Adipocyte (in vitro differentiated cells): ENCODE data around the gene LRRC49.
"Not testable (repeated sequence)": the region's sequence is repeated elsewhere in the genome, so short reads cannot be mapped to it uniquely, and the experiment has no call there.

Experiments used
- DNase-seq: peaks from one replicate; pipeline ENCODE4 v3.0.0-alpha.2; 2015; ENCODE audit warnings: low read depth
- H3K27me3 ChIP-seq: replicated peaks from 2 replicates; pipeline ENCODE4 v1.7.0; 2013; ENCODE audit warnings: mild to moderate bottlenecking, low read length, moderate library complexity; ENCODE audit not compliant: control insufficient read depth, insufficient read depth
- H3K36me3 ChIP-seq: 2 replicates; pipeline ENCODE4 v1.7.0; 2013; ENCODE audit warnings: low read length, mild to moderate bottlenecking, moderate library complexity; ENCODE audit not compliant: control insufficient read depth, insufficient read depth, severe bottlenecking
- H3K4me1 ChIP-seq: 2 replicates; pipeline ENCODE4 v1.7.0; 2013; ENCODE audit warnings: mild to moderate bottlenecking, low read length, moderate library complexity; ENCODE audit not compliant: control insufficient read depth, insufficient read depth
- H3K4me3 ChIP-seq: 2 replicates; pipeline ENCODE4 v1.7.0; 2013; ENCODE audit warnings: mild to moderate bottlenecking, low read length, moderate library complexity
- H3K9ac ChIP-seq: 2 replicates; pipeline ENCODE4 v1.7.0; 2013; ENCODE audit warnings: mild to moderate bottlenecking, low read length, moderate library complexity
- H3K9me3 ChIP-seq: 2 replicates; pipeline ENCODE4 v1.7.0; 2013; ENCODE audit warnings: mild to moderate bottlenecking, low read length, moderate library complexity; ENCODE audit not compliant: control insufficient read depth

LRRC49 gene

DNA sequence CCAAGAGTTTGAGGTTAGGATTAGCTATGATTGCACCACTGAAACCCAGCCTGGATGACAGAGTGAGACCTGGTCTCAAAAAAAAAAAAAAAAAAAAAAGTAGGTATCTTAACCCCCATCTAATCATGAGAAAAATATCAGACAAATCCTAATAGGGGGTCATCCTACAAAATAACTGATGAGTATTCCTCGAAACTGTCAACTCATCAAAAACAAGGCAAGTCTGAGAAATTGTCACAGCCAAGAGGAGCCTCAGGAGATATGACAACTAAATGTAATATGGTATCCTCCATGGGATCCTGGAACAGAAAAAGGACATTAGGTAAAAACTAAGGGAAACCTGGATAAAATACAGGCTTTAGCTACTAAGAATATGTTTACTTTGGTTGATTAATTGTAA lies 70.6 kb downstream of the LRRC49 start:
- no peak for DNase-seq
- no peaks in the 10 kb centered on the region for H3K9me3 ChIP-seq
- H3K4me3 ChIP-seq, result no peak overlapping the region
- H3K9ac ChIP-seq, result no peak overlapping the region
- H3K36me3 ChIP-seq, result no peaks in the 10 kb centered on the region
- no peaks in the 10 kb centered on the region for H3K4me1 ChIP-seq
- no peaks in the 10 kb centered on the region for H3K27me3 ChIP-seq

DNA sequence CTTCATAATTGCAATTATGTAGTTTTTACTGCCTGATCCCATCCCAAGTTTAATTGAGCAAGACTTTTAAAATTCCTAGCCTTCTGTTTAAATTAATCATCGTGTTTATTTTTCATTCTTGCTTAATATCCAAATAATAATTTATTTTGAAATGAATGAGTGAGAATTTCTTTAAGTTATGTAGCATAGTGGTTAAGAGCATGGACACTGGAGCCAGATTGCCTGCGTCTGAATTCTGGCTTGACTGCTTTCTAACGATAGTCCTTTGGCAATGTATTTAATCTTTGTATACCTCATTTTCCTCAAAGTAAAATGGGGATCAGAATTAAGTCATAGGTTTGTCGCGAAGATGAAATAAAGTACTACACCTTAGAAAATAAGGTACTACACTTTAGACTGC lies 71.4 kb downstream of the LRRC49 start:
- H3K4me1 ChIP-seq, result no peaks in the 10 kb centered on the region
- H3K9ac ChIP-seq, result no peak overlapping the region

GRCh38 chr15:70964686-70965085 lies 72.1 kb downstream of the LRRC49 start:
- H3K4me3 ChIP-seq, result no peak overlapping the region
- H3K36me3 ChIP-seq, result no peaks in the 10 kb centered on the region
- DNase-seq, result no peak
- no peak overlapping the region for H3K9ac ChIP-seq
- H3K4me1 ChIP-seq, result no peaks in the 10 kb centered on the region
- H3K9me3 ChIP-seq, result no peaks in the 10 kb centered on the region
- H3K27me3 ChIP-seq, result no peaks in the 10 kb centered on the region

More for the DNA sequence above, 71.4 kb downstream of the LRRC49 start:
- H3K27me3 ChIP-seq, result no peaks in the 10 kb centered on the region
- DNase-seq, result no peak
- H3K36me3 ChIP-seq, result no peaks in the 10 kb centered on the region
- no peak overlapping the region for H3K4me3 ChIP-seq
- no peaks in the 10 kb centered on the region for H3K9me3 ChIP-seq

GRCh38 chr15:70967646-70968045 lies 75.0 kb downstream of the LRRC49 start:
- Histone ChIP-seq H3K27me3 (no peaks in the 10 kb centered on the region), H3K4me3 (no peak overlapping the region), H3K9ac (no peak overlapping the region)

GRCh38 chr15:70974004-70974832 lies 81.6 kb downstream of the LRRC49 start:
- Histone ChIP-seq H3K27me3 (no peaks in the 10 kb centered on the region), H3K9me3 (no peaks in the 10 kb centered on the region), H3K9ac (no peak overlapping the region), H3K36me3 (no peaks in the 10 kb centered on the region), H3K4me1 (peaks cover 6% of the 10 kb centered on the region), H3K4me3 (no peak overlapping the region)
- DNase-seq, result peak; percentile 83

More at GRCh38 chr15:70967646-70968045, 75.0 kb downstream of the LRRC49 start:
- no peak for DNase-seq
- Histone ChIP-seq H3K4me1 (no peaks in the 10 kb centered on the region), H3K9me3 (no peaks in the 10 kb centered on the region), H3K36me3 (no peaks in the 10 kb centered on the region)

DNA sequence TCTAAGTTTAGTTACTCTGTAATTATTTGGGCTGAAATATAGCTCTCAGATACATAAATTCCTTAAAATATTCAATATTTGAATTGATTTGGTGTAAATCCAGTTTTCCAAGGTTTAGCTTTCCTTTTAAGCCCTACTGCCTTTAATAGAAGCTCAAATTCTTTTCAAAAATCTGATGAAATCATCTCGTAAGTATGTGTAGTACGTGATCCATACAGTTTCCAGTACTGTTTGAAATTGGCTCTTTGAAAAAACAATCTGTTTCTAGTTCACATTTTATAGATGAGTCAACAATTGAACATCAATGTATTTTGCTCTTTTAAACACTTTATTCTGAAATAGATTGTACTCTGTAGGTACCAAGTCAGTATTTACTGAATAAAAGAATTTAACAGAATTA lies 84.2 kb downstream of the LRRC49 start:
- Histone ChIP-seq H3K36me3 (no peaks in the 10 kb centered on the region), H3K27me3 (no peaks in the 10 kb centered on the region), H3K4me3 (no peak overlapping the region), H3K9ac (no peak overlapping the region), H3K9me3 (no peaks in the 10 kb centered on the region), H3K4me1 (peaks cover 6% of the 10 kb centered on the region)
- peak; percentile 86 for DNase-seq

GRCh38 chr15:70995383-70995970 lies 102.9 kb downstream of the LRRC49 start:
- Histone ChIP-seq H3K27me3 (no peaks in the 10 kb centered on the region), H3K4me1 (no peaks in the 10 kb centered on the region), H3K4me3 (no peak overlapping the region), H3K36me3 (no peaks in the 10 kb centered on the region), H3K9ac (no peak overlapping the region), H3K9me3 (peaks cover 14% of the 10 kb centered on the region)
- no peak for DNase-seq

DNA sequence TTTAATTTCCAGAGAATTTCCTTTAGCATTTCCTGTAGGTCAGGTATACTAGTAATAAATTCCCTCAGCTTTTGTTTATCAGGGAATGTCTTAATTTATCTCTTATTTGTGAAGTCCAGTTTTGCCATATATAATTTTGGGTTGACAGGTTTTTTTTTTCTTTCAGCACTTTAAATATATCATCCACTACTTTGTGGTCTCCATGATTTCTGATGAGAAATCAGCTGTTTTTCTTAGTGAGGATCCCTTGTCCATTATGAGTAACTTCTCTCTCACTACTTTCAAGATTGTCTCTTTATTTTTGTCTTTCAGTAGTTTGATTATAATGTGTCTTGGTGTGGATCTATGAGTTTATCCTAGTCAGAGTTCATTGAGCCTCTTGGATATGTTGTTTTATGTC lies 105.7 kb downstream of the LRRC49 start:
- H3K36me3 ChIP-seq, result no peaks in the 10 kb centered on the region

GRCh38 chr15:71002316-71002715 lies 109.7 kb downstream of the LRRC49 start:
- H3K9me3 ChIP-seq, result peaks cover 14% of the 10 kb centered on the region
- no peak overlapping the region for H3K9ac ChIP-seq
- H3K36me3 ChIP-seq, result no peaks in the 10 kb centered on the region
- no peak overlapping the region for H3K4me3 ChIP-seq
- no peaks in the 10 kb centered on the region for H3K27me3 ChIP-seq
- DNase-seq, result peak; percentile 41
- H3K4me1 ChIP-seq, result peaks cover 11% of the 10 kb centered on the region

More for the DNA sequence above, 105.7 kb downstream of the LRRC49 start:
- Histone ChIP-seq H3K9me3 (peaks cover 14% of the 10 kb centered on the region), H3K4me1 (peaks cover 7% of the 10 kb centered on the region), H3K27me3 (no peaks in the 10 kb centered on the region), H3K4me3 (peak overlapping the region; percentile 23), H3K9ac (no peak overlapping the region)
- DNase-seq, result no peak

DNA sequence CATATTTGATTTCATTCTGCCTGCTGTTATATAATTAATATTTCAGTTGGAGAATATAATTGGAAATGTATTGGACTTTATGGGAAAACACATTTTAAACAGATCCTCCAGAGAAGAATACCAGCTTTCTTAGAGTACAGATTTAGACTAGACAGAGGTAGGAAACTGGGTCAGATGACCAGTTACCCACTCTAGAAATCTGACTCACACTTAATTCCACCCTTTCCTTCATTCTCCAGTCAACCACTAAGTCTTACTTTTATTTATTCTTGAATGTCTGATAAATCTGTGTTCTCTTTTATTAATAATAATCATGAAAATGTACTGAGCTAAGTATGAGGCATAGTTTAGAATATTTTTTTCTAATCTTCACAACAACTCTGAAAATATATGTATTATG lies 110.7 kb downstream of the LRRC49 start:
- Histone ChIP-seq H3K4me3 (no peak overlapping the region), H3K36me3 (no peaks in the 10 kb centered on the region), H3K9me3 (peaks cover 10% of the 10 kb centered on the region), H3K9ac (no peak overlapping the region), H3K27me3 (no peaks in the 10 kb centered on the region), H3K4me1 (peaks cover 11% of the 10 kb centered on the region)
- DNase-seq, result peak; percentile 26

DNA sequence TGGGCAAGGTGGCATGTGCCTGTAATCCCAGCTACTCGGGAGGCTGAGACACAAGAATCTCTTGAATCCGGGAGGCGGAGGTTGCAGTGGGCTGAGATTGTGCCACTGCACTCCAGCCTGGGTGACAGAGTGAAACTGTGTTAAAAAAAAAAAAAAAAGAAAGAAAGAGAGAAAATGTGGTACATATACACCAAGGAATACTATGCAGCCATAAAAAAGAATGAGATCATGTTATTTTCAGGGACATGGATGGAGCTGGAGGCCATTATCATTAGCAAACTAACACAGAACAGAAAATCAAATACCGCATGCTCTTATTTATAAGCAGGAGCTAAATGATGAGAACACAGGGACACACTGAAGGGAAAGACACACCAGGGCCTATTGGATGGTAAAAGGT lies 111.9 kb downstream of the LRRC49 start:
- not testable (repeated sequence) for H3K36me3 ChIP-seq, DNase-seq, H3K4me3 ChIP-seq, H3K9me3 ChIP-seq, H3K9ac ChIP-seq, H3K27me3 ChIP-seq
- H3K4me1 ChIP-seq, result peaks cover 11% of the 10 kb centered on the region
